Stimulated activated CD4-positive, alpha-beta T cell treated with anti-CD3 and anti-CD28 coated beads, Interleukin-15, amount 100 ng/mL, for 48 hours (primary cell): ENCODE results near the gene MAGEA2B.
"Not testable (repeated sequence)": the region's sequence is repeated elsewhere in the genome, so short reads cannot be mapped to it uniquely, and the experiment has no call there.

Source experiments
- DNase-seq, 2 donors: peaks; one replicate each; pipeline ENCODE4 v3.0.0-alpha.2; 2020; ENCODE audit warnings: low read depth in 2 of 2

Gene MAGEA2B, protein sequence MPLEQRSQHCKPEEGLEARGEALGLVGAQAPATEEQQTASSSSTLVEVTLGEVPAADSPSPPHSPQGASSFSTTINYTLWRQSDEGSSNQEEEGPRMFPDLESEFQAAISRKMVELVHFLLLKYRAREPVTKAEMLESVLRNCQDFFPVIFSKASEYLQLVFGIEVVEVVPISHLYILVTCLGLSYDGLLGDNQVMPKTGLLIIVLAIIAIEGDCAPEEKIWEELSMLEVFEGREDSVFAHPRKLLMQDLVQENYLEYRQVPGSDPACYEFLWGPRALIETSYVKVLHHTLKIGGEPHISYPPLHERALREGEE

DNA sequence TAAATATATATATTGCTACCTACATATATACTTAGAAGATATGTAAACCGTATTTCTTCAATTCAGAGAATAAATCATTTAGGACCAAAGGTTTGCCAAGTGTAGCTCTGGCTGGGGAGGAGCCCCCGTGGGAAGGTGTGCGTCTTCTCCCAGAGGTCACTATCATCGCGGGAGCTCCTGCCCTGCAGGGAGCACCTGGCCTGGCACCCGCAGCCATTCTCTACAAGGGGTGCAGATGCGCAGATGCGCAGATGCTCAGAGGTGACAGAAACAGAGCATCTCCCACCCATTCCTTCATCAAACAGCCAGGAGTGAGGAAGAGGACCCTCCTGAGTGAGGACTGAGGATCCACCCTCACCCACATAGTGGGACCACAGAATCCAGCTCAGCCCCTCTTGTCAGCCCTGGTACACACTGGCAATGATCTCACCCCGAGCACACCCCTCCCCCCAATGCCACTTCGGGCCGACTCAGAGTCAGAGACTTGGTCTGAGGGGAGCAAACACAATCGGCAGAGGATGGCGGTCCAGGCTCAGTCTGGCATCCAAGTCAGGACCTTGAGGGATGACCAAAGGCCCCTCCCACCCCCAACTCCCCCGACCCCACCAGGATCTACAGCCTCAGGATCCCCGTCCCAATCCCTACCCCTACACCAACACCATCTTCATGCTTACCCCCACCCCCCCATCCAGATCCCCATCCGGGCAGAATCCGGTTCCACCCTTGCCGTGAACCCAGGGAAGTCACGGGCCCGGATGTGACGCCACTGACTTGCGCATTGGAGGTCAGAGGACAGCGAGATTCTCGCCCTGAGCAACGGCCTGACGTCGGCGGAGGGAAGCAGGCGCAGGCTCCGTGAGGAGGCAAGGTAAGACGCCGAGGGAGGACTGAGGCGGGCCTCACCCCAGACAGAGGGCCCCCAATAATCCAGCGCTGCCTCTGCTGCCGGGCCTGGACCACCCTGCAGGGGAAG is at the start of gene MAGEA2B:
Gene MAGEA2B (plus strand): TSS at position 814 of the 973 bp plus-strand sequence. CDS start 2,479 bp downstream, outside the sequence.
- DNase-seq = not testable (repeated sequence)

DNA sequence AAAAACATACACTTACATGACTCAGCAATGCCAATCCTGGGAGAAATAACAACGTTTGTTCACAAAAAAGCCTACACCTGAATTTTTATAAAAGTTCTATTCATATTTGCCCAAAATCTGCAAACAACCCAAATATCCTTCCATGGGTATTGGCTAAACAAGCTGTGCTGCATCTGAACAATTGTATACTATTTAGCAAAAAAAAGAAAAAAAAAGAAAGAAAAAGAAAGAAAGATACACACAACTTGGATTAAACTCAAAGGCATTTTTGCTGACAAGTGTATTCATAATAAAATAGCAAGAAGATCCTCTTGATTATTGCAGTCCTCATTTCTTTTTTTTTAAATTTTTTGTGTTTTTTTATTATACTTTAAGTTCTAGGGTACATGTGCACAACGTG is 40.3 kb upstream of the MAGEA2B start:
- DNase-seq = no peak

DNA sequence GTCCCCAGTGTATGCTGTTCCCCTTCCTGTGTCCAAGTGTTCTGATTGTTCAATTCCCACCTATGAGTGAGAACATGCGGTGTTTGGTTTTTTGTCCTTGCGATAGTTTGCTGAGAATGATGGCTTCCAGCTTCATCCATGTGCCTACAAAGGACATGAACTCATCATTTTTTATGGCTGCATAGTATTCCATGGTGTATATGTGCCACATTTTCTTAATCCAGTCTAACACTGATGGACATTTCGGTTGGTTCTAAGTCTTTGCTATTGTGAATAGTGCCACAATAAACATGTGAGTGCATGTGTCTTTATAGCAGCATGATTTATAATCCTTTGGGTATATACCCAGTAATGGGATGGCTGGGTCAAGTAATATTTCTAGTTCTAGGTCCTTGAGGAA is 39.8 kb upstream of the MAGEA2B start:
- not testable (repeated sequence) for DNase-seq

DNA sequence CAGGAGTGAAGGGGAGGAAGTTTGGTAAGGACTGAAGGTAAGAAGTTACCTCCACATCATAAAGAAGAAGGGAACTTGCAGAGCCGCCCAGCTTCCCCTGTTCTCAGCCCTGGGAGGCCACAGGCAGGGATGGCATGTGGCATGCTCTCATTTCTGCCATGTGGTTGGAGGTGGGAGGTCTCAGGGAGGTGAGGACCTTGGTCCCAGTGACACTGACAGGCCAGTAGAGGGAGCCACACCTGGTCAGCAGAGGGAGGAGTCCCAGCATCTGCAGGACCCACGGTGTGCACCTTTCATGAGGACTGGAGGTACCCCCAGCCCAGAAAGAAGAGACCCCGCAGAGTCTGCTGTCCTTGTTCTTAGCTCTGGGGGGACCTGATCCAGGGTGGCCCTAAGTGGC is 33.4 kb upstream of the MAGEA2B start:
- not testable (repeated sequence) for DNase-seq

DNA sequence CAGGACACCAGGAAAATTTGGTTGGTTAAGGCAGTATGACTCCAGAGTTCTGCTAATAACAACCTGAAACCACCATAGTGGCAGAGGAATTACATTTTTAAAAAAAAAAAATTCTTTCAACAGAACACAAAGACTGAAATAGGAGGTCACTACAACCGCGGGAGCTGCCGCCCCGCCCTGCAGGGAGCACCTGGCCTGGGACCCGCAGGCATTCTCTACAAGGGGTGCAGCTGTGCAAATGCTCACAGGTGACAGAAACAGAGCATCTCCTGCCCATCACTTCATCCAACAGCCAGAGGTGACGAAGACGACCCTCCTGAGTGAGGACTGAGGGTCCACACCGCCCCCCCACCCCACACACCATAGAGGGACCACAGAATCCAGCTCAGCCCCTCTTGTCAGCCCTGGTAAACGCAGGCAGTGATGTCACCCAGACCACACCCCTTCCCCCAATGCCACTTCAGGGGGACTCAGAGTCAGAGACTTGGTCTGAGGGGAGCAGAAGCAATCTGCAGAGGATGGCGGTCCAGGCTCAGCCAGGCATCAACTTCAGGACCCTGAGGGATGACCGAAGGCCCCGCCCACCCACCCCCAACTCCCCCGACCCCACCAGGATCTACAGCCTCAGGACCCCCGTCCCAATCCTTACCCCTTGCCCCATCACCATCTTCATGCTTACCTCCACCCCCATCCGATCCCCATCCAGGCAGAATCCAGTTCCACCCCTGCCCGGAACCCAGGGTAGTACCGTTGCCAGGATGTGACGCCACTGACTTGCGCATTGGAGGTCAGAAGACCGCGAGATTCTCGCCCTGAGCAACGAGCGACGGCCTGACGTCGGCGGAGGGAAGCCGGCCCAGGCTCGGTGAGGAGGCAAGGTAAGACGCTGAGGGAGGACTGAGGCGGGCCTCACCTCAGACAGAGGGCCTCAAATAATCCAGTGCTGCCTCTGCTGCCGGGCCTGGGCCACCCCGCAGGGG is 16.2 kb upstream of the MAGEA2B start, which contains the start of gene MAGEA3:
Gene MAGEA3 (plus strand): TSS at position 843 of the 980 bp plus-strand sequence. CDS start 2,039 bp downstream, outside the sequence.
- DNase-seq = not testable (repeated sequence)

DNA sequence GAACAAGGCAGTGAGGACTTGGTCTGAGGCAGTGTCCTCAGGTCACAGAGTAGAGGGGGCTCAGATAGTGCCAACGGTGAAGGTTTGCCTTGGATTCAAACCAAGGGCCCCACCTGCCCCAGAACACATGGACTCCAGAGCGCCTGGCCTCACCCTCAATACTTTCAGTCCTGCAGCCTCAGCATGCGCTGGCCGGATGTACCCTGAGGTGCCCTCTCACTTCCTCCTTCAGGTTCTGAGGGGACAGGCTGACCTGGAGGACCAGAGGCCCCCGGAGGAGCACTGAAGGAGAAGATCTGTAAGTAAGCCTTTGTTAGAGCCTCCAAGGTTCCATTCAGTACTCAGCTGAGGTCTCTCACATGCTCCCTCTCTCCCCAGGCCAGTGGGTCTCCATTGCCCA is 14.0 kb upstream of the MAGEA2B start:
- DNase-seq = not testable (repeated sequence)

DNA sequence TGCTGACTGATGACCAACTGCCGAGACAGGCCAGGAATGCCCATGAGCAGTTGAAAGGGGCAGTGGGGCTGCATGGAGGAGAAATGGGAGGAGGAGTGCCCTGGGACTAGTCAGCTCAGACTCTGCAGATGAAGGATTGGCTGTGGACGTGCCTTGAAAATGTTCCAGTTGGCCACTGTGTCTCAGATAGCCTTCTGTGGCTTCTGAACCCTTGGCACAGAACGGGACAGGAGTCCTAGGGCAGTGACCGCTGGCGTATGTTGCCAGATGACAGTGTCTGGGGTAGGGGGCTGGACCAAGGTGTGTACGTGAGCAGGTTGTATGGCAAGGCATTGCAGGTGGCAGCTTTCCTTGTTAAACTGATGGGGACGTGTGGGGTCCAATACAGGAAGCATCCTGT is 7.9 kb upstream of the MAGEA2B start:
- not testable (repeated sequence) for DNase-seq

DNA sequence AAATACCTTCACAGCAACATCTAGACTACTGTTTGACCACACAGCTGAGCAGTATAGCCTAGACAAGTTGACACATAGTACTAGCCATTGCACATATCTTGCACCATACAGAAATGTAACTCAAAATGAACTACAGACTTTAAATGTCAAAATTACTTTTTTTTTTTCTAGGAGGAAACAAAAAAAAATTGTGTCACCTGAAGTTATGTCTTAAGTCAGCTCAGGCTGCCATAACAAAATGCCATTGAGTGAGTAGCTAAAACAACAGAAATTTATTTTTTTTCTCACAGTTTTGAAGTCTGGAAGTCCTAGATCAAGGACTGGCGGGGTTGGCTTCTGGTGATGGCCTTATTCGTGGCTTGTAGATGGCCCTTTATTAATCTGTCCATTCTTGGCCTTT is 5.3 kb upstream of the MAGEA2B start, which contains the start of gene CSAG2:
Gene CSAG2 (minus strand): TSS at position 101 of the 400 bp plus-strand sequence. CDS start 161 bp downstream, outside the sequence.
- DNase-seq = not testable (repeated sequence)

DNA sequence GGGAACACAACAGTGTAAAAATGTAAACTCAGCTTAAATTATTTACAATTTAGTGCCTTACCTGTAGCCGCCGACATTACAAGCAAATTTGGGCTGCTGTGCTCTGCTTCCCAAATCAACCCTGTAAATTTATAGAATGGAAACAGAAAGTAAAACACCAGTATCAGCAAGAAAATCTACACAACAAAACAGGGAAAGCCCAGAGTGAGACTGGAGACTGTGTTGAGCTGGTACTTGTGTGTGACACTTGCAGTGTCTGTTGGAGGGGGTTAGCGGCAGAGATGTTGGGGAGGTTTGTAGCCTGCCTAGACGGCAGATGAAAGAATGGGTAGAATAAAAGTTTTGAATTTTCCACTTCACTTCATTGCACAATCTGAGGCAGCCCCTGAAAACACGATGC is 1.2 kb upstream of the MAGEA2B start:
- DNase-seq = not testable (repeated sequence)

DNA sequence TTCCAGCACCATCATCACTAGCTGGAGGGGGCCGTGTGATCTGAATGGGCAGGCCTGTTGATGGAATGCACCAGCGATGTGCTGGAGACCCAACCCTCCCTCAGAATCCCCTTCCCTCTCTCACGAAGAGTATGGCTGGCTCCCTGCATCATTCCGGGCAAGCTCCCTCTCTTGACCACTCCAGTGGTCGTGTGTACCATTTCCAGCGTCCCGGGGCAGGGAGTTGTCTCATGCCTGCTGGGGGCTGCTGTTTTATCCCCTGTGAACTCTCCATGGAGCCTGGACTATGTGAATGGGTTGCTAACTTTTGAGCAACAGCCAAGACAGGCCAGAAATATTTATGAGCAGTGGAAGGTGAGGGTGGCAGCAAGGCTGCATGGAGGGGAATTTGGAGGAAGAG is 11.0 kb downstream of the MAGEA2B start:
- no peak for DNase-seq

DNA sequence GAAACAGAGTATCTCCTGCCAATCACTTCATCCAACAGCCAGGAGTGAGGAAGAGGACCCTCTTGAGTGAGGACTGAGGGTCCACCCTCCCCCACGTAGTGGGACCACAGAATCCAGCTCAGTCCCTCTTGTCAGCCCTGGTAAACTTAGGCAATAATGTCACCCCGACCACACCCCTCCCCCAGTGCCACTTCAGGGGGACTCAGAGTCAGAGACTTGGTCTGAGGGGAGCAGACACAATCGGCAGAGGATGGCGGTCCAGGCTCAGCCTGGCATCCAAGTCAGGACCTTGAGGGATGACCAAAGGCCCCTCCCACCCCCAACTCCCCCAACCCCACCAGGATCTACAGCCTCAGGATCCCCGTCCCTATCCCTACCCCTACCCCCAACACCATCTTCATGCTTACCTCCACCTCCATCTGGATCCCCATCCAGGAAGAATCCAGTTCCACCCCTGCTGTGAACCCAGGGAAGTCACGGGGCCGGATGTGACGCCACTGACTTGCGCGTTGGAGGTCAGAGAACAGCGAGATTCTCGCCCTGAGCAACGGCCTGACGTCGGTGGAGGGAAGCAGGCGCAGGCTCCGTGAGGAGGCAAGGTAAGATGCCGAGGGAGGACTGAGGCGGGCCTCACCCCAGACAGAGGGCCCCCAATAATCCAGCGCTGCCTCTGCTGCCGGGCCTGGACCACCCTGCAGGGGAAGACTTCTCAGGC is 19.0 kb downstream of the MAGEA2B start, which contains the start of the genes CSAG1 and MAGEA12:
Gene CSAG1 (minus strand): TSS at position 461 of the 715 bp plus-strand sequence. CDS start 1,261 bp downstream, outside the sequence.
Gene MAGEA12 (plus strand): TSS at position 497 of the 715 bp plus-strand sequence. CDS start 2,405 bp downstream, outside the sequence.
- DNase-seq = no peak

DNA sequence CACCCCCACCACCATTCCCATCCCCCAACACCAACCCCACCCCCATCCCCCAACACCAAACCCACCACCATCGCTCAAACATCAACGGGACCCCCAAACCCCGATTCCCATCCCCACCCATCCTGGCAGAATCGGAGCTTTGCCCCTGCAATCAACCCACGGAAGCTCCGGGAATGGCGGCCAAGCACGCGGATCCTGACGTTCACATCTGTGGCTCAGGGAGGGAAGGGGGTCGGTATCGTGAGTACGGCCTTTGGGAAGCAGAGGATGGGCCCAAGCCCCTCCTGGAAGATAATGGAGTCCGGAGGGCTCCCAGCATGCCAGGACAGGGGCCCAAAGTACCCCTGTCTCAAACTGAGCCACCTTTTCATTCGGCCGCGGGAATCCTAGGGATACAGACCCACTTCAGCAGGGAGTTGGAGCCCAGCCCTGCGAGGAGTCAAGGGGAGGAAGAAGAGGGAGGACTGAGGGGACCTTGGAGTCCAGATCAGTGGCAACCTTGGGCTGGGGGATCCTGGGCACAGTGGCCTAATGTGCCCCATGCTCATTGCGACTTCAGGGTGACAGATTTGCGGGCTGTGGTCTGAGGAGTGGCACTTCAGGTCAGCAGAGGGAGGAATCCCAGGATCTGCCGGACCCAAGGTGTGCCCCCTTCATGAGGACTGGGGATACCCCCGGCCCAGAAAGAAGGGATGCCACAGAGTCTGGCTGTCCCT is 19.9 kb downstream of the MAGEA2B start:
- not testable (repeated sequence) for DNase-seq

DNA sequence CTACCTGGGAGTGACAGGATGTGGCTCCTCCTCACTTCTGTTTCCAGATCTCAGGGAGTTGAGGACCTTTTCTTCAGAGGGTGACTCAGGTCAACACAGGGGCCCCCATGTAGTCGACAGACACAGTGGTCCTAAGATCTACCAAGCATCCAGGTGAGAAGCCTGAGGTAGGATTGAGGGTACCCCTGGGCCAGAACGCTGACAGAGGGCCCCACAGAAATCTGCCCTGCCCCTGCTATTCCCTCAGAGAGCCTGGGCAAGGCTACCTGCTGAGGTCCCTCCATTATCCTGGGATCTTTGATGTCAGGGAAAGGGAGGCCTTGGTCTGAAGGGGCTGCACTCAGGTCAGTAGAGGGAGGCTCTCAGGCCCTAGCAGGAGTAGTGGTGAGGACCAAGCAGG is 20.7 kb downstream of the MAGEA2B start:
- no peak for DNase-seq

DNA sequence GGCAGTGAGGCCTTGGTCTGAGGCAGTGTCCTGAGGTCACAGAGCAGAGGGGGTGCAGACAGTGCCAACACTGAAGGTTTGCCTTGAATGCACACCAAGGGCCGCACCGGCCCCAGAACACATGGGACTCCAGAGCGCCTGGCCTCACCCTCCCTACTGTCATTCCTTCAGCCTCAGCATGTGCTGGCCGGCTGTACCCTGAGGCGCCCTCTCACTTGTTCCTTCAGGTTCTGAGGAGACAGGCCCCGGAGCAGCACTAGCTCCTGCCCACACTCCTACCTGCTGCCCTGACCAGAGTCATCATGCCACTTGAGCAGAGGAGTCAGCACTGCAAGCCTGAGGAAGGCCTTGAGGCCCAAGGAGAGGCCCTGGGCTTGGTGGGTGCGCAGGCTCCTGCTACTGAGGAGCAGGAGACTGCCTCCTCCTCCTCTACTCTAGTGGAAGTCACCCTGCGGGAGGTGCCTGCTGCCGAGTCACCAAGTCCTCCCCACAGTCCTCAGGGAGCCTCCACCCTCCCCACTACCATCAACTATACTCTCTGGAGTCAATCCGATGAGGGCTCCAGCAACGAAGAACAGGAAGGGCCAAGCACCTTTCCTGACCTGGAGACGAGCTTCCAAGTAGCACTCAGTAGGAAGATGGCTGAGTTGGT is 21.6 kb downstream of the MAGEA2B start:
- DNase-seq = no peak

DNA sequence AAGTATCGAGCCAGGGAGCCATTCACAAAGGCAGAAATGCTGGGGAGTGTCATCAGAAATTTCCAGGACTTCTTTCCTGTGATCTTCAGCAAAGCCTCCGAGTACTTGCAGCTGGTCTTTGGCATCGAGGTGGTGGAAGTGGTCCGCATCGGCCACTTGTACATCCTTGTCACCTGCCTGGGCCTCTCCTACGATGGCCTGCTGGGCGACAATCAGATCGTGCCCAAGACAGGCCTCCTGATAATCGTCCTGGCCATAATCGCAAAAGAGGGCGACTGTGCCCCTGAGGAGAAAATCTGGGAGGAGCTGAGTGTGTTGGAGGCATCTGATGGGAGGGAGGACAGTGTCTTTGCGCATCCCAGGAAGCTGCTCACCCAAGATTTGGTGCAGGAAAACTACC is 22.1 kb downstream of the MAGEA2B start:
- DNase-seq = not testable (repeated sequence)

DNA sequence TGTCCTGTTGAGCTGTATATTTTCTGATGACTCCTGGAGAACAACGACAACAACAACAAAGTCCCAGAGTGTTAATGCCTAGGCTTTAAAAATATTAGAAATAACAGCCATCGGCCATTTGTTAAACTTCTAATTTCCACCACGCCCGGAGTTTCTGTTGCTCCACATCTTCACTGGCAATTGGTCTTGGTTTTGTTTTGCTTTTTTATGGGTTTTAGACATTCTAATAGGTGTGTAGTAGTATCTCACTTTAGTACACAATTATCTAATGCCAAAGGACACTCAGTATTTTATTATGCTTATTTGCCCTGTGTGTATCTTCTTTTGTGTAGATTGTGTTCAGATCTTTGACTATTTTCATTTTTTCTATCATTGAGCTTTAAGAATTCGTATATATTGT is 24.1 kb downstream of the MAGEA2B start:
- no peak for DNase-seq

DNA sequence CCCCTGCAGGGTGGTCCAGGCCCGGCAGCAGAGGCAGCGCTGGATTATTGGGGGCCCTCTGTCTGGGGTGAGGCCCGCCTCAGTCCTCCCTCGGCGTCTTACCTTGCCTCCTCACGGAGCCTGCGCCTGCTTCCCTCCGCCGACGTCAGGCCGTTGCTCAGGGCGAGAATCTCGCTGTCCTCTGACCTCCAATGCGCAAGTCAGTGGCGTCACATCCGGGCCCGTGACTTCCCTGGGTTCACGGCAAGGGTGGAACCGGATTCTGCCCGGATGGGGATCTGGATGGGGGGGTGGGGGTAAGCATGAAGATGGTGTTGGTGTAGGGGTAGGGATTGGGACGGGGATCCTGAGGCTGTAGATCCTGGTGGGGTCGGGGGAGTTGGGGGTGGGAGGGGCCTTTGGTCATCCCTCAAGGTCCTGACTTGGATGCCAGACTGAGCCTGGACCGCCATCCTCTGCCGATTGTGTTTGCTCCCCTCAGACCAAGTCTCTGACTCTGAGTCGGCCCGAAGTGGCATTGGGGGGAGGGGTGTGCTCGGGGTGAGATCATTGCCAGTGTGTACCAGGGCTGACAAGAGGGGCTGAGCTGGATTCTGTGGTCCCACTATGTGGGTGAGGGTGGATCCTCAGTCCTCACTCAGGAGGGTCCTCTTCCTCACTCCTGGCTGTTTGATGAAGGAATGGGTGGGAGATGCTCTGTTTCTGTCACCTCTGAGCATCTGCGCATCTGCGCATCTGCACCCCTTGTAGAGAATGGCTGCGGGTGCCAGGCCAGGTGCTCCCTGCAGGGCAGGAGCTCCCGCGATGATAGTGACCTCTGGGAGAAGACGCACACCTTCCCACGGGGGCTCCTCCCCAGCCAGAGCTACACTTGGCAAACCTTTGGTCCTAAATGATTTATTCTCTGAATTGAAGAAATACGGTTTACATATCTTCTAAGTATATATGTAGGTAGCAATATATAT is 39.5 kb downstream of the MAGEA2B start, which contains the start of gene MAGEA2:
Gene MAGEA2 (minus strand): TSS at position 157 of the 965 bp plus-strand sequence. CDS start 2,479 bp downstream, outside the sequence.
- not testable (repeated sequence) for DNase-seq
